H1 (cell line): ENCODE data around the gene ATR. TPM values are rescaled to one million over a fixed set of nuclear protein-coding genes. Genes with fewer than 3 reads are reported as not detected.

Source experiments
- CTCF ChIA-PET: fragments of 300-600 bp; sonication (Branson Sonifier 250); formaldehyde crosslinking; loops from one replicate; lab custom pipeline; 2021; ENCODE audit not compliant: partially characterized antibody; lab: Charles Lee
- POLR2A ChIA-PET: fragments of 300-600 bp; sonication (Branson Sonifier 250); formaldehyde crosslinking; loops from one replicate; lab custom pipeline; 2021; ENCODE audit warnings: inconsistent platforms; ENCODE audit not compliant: partially characterized antibody; lab: Charles Lee
- DNase-seq, 2 experiments: peaks; one replicate each; pipeline versions ENCODE4 v3.0.0 to v3.0.0-alpha.2; 2010 to 2022; ENCODE audit warnings: low spot score in 2 of 2, low read depth in 1 of 2, mixed read lengths in 1 of 2
- FAIRE-seq: peaks from 2 replicates; lab custom pipeline; 2011; peaks lifted over from hg19 to GRCh38; lab: Jason Lieb, UNC
- H2AFZ ChIP-seq: 2 replicates; pipeline ENCODE4 v1.8.1; 2012; ENCODE audit warnings: low read length, inconsistent platforms
- H2AK5ac ChIP-seq: 2 replicates; pipeline ENCODE4 v1.6.1; 2013; ENCODE audit warnings: low read depth, low read length
- H2BK120ac ChIP-seq: replicated peaks from 2 replicates; pipeline ENCODE3; 2013; ENCODE audit warnings: low read depth, low read length, inconsistent platforms
- H2BK12ac ChIP-seq: 2 replicates; pipeline ENCODE4 v1.6.1; 2013; ENCODE audit warnings: low read depth, low read length
- H2BK15ac ChIP-seq: 2 replicates; pipeline ENCODE4 v1.6.1; 2013; ENCODE audit warnings: low read length
- H2BK20ac ChIP-seq: 2 replicates; pipeline ENCODE4 v1.6.1; 2013; ENCODE audit warnings: low read length
- H2BK5ac ChIP-seq: 2 replicates; pipeline ENCODE4 v1.6.1; 2013; ENCODE audit warnings: low read depth, low read length
- H3K14ac ChIP-seq: 2 replicates; pipeline ENCODE4 v1.6.1; 2013; ENCODE audit warnings: inconsistent platforms; ENCODE audit not compliant: insufficient read length
- H3K18ac ChIP-seq: 2 replicates; pipeline ENCODE4 v1.6.1; 2013; ENCODE audit warnings: low read length; ENCODE audit errors: extremely low read depth
- H3K23ac ChIP-seq: 2 replicates; pipeline ENCODE4 v1.6.1; 2013; ENCODE audit warnings: inconsistent platforms; ENCODE audit not compliant: insufficient read length
- H3K23me2 ChIP-seq: 2 replicates; pipeline ENCODE4 v1.6.1; 2013; ENCODE audit warnings: low read depth, low read length
- H3K27ac ChIP-seq: 2 replicates; pipeline ENCODE4 v1.6.1; 2011; ENCODE audit warnings: low read depth, low read length, inconsistent platforms
- H3K27me3 ChIP-seq, 4 experiments: replicated peaks in 1 of 4; 1 replicate in 1 of 4; 2 replicates in 3 of 4; pipeline versions ENCODE4 v1.6.1 to v1.8.1; 2011 to 2013; ENCODE audit warnings: low read length in 3 of 4, mild to moderate bottlenecking in 3 of 4, inconsistent platforms in 2 of 4, mixed read lengths in 2 of 4, moderate library complexity in 1 of 4; ENCODE audit not compliant: control insufficient read depth in 3 of 4, insufficient read depth in 3 of 4; ENCODE audit errors: extremely low read depth in 1 of 4
- H3K36me3 ChIP-seq, 4 experiments: 2 replicates each; pipeline versions ENCODE4 v1.6.1 to v1.8.1; 2011 to 2013; ENCODE audit warnings: mild to moderate bottlenecking in 4 of 4, low read length in 3 of 4, moderate library complexity in 2 of 4, control low read depth in 1 of 4, inconsistent platforms in 1 of 4; ENCODE audit not compliant: insufficient read depth in 4 of 4, control insufficient read depth in 2 of 4
- H3K4ac ChIP-seq: replicated peaks from 2 replicates; pipeline ENCODE3; 2013; ENCODE audit warnings: low read length, low read depth, mixed read lengths, inconsistent platforms; ENCODE audit not compliant: insufficient read length
- H3K4me1 ChIP-seq, 4 experiments: replicated peaks in 1 of 4; 1 replicate in 1 of 4; 2 replicates in 3 of 4; pipeline versions ENCODE4 v1.6.1 to v1.8.1; 2011 to 2013; ENCODE audit warnings: low read length in 3 of 4, inconsistent platforms in 2 of 4, mixed read lengths in 1 of 4; ENCODE audit not compliant: insufficient read depth in 4 of 4, control insufficient read depth in 3 of 4
- H3K4me2 ChIP-seq, 2 experiments: 2 replicates each; pipeline versions ENCODE4 v1.6.1 to v1.8.1; 2011 to 2013; ENCODE audit warnings: low read depth in 2 of 2, low read length in 2 of 2, control low read depth in 1 of 2, inconsistent platforms in 1 of 2, mild to moderate bottlenecking in 1 of 2; ENCODE audit not compliant: insufficient read depth in 1 of 2
- H3K4me3 ChIP-seq, 4 experiments: fragments of 200-600, 300-600 bp in 1 of 4; sonication (generic), shearing (Covaris generic), sonication (Bioruptor Twin) in 1 of 4; 2 replicates each; pipeline versions ENCODE4 v1.5.1 to v1.8.1; 2011 to 2016; ENCODE audit warnings: low read length in 4 of 4, low read depth in 3 of 4, control low read depth in 2 of 4, inconsistent platforms in 2 of 4, mild to moderate bottlenecking in 2 of 4, mixed read lengths in 1 of 4, moderate library complexity in 1 of 4; ENCODE audit not compliant: insufficient read depth in 2 of 4; ENCODE audit errors: extremely low read depth in 1 of 4
- H3K56ac ChIP-seq: replicated peaks from 2 replicates; pipeline ENCODE3; 2013; ENCODE audit warnings: low read depth, mild to moderate bottlenecking, mixed read lengths, low read length, inconsistent platforms; ENCODE audit not compliant: insufficient read length
- H3K79me1 ChIP-seq: 2 replicates; pipeline ENCODE4 v1.6.1; 2013; ENCODE audit warnings: low read depth, low read length, control low read depth
- H3K79me2 ChIP-seq, 2 experiments: 2 replicates each; pipeline versions ENCODE4 v1.6.1 to v1.8.1; 2012 to 2013; ENCODE audit warnings: low read length in 2 of 2, mild to moderate bottlenecking in 2 of 2, inconsistent platforms in 1 of 2; ENCODE audit not compliant: insufficient read depth in 2 of 2, control insufficient read depth in 1 of 2
- H3K9ac ChIP-seq, 4 experiments: replicated peaks in 1 of 4; 1 replicate in 1 of 4; 2 replicates in 3 of 4; pipeline versions ENCODE4 v1.6.1 to v1.8.1; 2011 to 2013; ENCODE audit warnings: low read depth in 3 of 4, low read length in 3 of 4, control low read depth in 2 of 4, mild to moderate bottlenecking in 2 of 4, moderate library complexity in 2 of 4, inconsistent platforms in 1 of 4; ENCODE audit errors: extremely low read depth in 1 of 4
- H3K9me3 ChIP-seq, 2 experiments: 2 replicates each; pipeline versions ENCODE4 v1.6.1 to v1.8.1; 2012 to 2013; ENCODE audit warnings: mild to moderate bottlenecking in 2 of 2, moderate library complexity in 2 of 2, control low read depth in 1 of 2, inconsistent platforms in 1 of 2, low read depth in 1 of 2, low read length in 1 of 2, mixed read lengths in 1 of 2; ENCODE audit not compliant: insufficient read depth in 2 of 2
- H4K20me1 ChIP-seq, 2 experiments: replicated peaks in 1 of 2; 2 replicates each; pipeline versions ENCODE3 to v1.8.1; 2011 to 2013; ENCODE audit warnings: inconsistent platforms in 2 of 2, low read length in 2 of 2, mild to moderate bottlenecking in 1 of 2; ENCODE audit not compliant: insufficient read depth in 2 of 2, control insufficient read depth in 1 of 2
- H4K5ac ChIP-seq: 2 replicates; pipeline ENCODE4 v1.6.1; 2013; ENCODE audit warnings: low read length, low read depth, mixed read lengths, inconsistent platforms; ENCODE audit not compliant: insufficient read length
- H4K8ac ChIP-seq: 2 replicates; pipeline ENCODE4 v1.8.0; 2013; ENCODE audit warnings: mild to moderate bottlenecking, moderate library complexity, low read length, inconsistent platforms; ENCODE audit not compliant: insufficient read depth; ENCODE audit errors: extremely low read depth
- H4K91ac ChIP-seq: replicated peaks from 2 replicates; pipeline ENCODE3; 2013; ENCODE audit warnings: low read length, mixed read lengths, inconsistent platforms; ENCODE audit not compliant: insufficient read length
- CEBPB ChIP-seq: IDR thresholded peaks from 2 replicates; pipeline ENCODE4 v1.6.1; 2012; ENCODE audit warnings: low read depth, low read length
- WGBS, 2 experiments: shearing (Covaris generic) in 1 of 2; methylation state at CpG; one replicate each; pipeline versions ENCODE4 v1.1.6 to v1.1.7; 2013 to 2015; ENCODE audit warnings: low lambda C conversion rate in 2 of 2, mixed read lengths in 2 of 2, inconsistent platforms in 1 of 2, low coverage in 1 of 2, missing lambda C conversion rate in 1 of 2; ENCODE audit not compliant: insufficient replicate concordance in 2 of 2, insufficient coverage in 1 of 2, insufficient read length in 1 of 2; ENCODE audit errors: extremely low coverage in 1 of 2, missing lambda C conversion rate in 1 of 2; 5-methylcytosine and 5-hydroxymethylcytosine counted together
- polyA plus RNA-seq, 7 experiments: library from polyadenylated mRNA; depleted of rRNA in 3 of 7; stranded (reverse) in 5 of 7; unstranded in 2 of 7; fragments of >200 nt in 5 of 7; fragments of 200-250 nt in 2 of 7; gene quantifications; 1 replicate in 5 of 7; 2 replicates in 1 of 7; 4 replicates in 1 of 7; pipeline versions ENCODE4 v1.2.1 to v1.2.3, GENCODE V29; 2011 to 2013; ENCODE audit warnings: missing spikeins in 2 of 7, mixed read lengths in 2 of 7
- total RNA-seq: library from RNA; stranded (reverse); fragmentation: NEBNext Ultra II Directional; extraction: Animal tissue kit (Norgen Biotek cat#: 25700); gene quantifications from 2 replicates; pipeline ENCODE4 v1.2.1, GENCODE V29; 2021

Gene ATR
- total and polyA plus RNA-seq, 2 of the 8 experiments (the other 6 are each of a cell fraction or from before 2014, with no cell fraction given): 8.4 to 23.2 TPM

DNA sequence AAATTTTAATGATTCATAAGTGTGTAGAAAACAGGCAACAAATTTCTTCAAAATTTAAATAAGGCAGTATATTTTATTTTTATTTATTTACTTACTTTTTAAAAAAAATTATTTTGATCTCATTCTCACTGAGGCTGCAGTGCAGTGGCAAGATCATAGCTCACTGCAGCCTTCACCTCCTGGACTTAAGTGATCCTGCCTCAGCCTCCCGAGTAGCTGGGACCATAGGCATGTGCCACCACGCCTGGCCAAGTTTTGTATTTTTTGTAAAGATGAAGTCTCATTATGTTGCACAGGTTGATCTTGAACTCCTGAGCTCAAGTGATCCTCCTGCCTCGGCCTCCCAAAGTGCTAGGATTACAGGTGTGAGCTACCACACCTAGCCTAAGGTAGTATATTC, 69.5 kb downstream of the ATR start:
- H3K4me2 ChIP-seq: no peak overlapping the region
- no peak overlapping the region for H3K18ac ChIP-seq
- no peaks in the 10 kb centered on the region for H3K27me3 ChIP-seq
- ChIA-PET POLR2A (no interaction called here), CTCF (interaction anchor here (0.6 kb wide), 1 partner anchor 286 kb away, joined by 3 read pairs; no protein-coding TSS in a partner anchor)
- no peaks in the 10 kb centered on the region for H3K23me2 ChIP-seq
- no peak overlapping the region for H3K4me3 ChIP-seq
- no peak overlapping the region for H2BK120ac ChIP-seq
- H2BK15ac ChIP-seq: no peak overlapping the region
- no peaks in the 10 kb centered on the region for H3K79me1 ChIP-seq
- no peaks in the 10 kb centered on the region for H4K20me1 ChIP-seq
- H3K9ac ChIP-seq: no peak overlapping the region
- no peak overlapping the region for H3K14ac ChIP-seq
- H3K56ac ChIP-seq: no peak overlapping the region
- FAIRE-seq (no peak), DNase-seq (no peak)
- H2AFZ ChIP-seq: no peak overlapping the region
- 92% methylated on average over 3 of the region's 3 CpGs; no CpG with 5 or more reads in 1 of the 2 experiments for WGBS, 2 experiments
- H3K4me1 ChIP-seq: no peaks in the 10 kb centered on the region
- H3K27ac ChIP-seq: no peak overlapping the region
- peaks cover 0 to 18% (median 4%) of the 10 kb centered on the region in 4 experiments; a peak in 3 of 8 replicates for H3K36me3 ChIP-seq
- H2BK5ac ChIP-seq: no peak overlapping the region
- H3K4ac ChIP-seq: no peak overlapping the region
- no peak overlapping the region for H2BK20ac ChIP-seq
- H4K91ac ChIP-seq: no peak overlapping the region
- no peaks in the 10 kb centered on the region for H3K79me2 ChIP-seq
- no peak for TF ChIP-seq CEBPB
- H2AK5ac ChIP-seq: no peak overlapping the region
- no peak overlapping the region for H3K23ac ChIP-seq
- H4K8ac ChIP-seq: no peak overlapping the region
- no peaks in the 10 kb centered on the region for H3K9me3 ChIP-seq
- H4K5ac ChIP-seq: no peak overlapping the region
- H2BK12ac ChIP-seq: no peak overlapping the region
